GM06990 (cell line): Measurements from ENCODE around the gene SLC7A14.

ENCODE experiments used
- DNase-seq: peaks from one replicate; pipeline ENCODE4 v3.0.0-alpha.2; 2011; ENCODE audit not compliant: insufficient read length; ENCODE audit errors: extremely low read depth
- H3K27me3 ChIP-seq: replicated peaks from 2 replicates; pipeline ENCODE4 v1.6.0; 2011; ENCODE audit warnings: low read length; ENCODE audit not compliant: control insufficient read depth, insufficient read depth
- H3K36me3 ChIP-seq: 2 replicates; pipeline ENCODE4 v1.5.1; 2011; ENCODE audit warnings: low read length; ENCODE audit not compliant: control insufficient read depth, insufficient read depth
- H3K4me3 ChIP-seq: replicated peaks from 2 replicates; pipeline ENCODE4 v1.5.1; 2011; ENCODE audit warnings: low read depth, mild to moderate bottlenecking, control low read depth, low read length
- TF ChIP-seq, protein P1 (sequence below): IDR thresholded peaks from 2 replicates; pipeline ENCODE4 v1.5.1; 2011; ENCODE audit warnings: low read length, control low read depth, mild to moderate bottlenecking, inconsistent platforms; ENCODE audit not compliant: insufficient read depth, poor library complexity, severe bottlenecking

SLC7A14 gene

DNA sequence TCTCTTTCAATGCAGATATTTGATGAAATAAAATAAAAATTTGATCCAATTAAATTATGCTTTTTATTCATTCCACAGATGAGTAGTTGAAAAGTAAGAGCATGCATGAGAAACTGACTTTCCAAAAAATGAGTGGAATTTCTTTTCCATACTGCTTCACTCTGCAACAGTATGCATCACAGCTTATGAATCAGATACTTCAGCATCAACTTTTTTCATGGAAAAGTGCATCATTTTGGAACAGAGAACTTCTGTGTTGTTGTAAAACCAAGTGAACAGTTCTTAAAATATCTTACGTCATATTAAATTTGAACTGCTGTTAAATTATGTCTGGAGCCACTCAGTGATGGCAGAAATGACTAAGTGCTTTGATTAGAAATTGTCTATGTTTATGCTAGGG lies 16.7 kb upstream of the SLC7A14 start:
- no peak for DNase-seq
- Histone ChIP-seq H3K36me3 (no peaks in the 10 kb centered on the region), H3K4me3 (no peak overlapping the region), H3K27me3 (no peaks in the 10 kb centered on the region)
- TF ChIP-seq, protein P1, sequence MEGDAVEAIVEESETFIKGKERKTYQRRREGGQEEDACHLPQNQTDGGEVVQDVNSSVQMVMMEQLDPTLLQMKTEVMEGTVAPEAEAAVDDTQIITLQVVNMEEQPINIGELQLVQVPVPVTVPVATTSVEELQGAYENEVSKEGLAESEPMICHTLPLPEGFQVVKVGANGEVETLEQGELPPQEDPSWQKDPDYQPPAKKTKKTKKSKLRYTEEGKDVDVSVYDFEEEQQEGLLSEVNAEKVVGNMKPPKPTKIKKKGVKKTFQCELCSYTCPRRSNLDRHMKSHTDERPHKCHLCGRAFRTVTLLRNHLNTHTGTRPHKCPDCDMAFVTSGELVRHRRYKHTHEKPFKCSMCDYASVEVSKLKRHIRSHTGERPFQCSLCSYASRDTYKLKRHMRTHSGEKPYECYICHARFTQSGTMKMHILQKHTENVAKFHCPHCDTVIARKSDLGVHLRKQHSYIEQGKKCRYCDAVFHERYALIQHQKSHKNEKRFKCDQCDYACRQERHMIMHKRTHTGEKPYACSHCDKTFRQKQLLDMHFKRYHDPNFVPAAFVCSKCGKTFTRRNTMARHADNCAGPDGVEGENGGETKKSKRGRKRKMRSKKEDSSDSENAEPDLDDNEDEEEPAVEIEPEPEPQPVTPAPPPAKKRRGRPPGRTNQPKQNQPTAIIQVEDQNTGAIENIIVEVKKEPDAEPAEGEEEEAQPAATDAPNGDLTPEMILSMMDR: no peak

DNA sequence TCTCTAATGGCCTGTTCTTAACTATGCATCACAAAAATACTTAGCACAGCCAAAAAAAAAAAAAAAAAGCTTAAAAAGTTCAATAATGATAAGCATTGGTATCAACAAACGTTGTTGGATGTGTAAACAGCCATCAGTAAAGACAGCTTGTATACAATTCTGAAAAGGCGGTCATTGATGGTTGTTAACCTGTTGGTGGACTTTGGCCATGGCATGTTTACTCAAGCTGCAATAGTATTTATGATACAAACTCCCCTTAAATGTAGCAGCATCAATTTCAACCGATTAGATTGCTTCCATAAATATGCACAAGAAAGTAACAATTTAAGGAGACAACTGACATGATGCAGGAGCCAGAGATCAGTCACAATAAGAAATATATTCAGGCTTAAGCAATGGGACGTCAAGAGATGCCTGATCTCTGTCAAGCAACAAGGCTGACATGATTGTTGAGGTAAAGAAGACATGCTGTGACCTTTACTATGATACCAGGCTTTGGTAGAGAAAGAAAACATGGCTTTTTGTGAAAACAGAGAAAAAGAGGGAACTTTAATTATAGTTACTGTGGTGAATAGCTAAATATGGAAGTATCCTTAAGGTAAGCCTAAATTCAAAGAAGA lies 14.2 kb upstream of the SLC7A14 start:
- no peak for DNase-seq
- TF ChIP-seq, protein P1: no peak
- Histone ChIP-seq H3K4me3 (no peak overlapping the region), H3K36me3 (no peaks in the 10 kb centered on the region), H3K27me3 (no peaks in the 10 kb centered on the region)

GRCh38 chr3:170599091-170599490 lies 13.2 kb upstream of the SLC7A14 start:
- no peaks in the 10 kb centered on the region for H3K36me3 ChIP-seq
- TF ChIP-seq, protein P1: no peak
- no peak overlapping the region for H3K4me3 ChIP-seq
- no peaks in the 10 kb centered on the region for H3K27me3 ChIP-seq
- no peak for DNase-seq

DNA sequence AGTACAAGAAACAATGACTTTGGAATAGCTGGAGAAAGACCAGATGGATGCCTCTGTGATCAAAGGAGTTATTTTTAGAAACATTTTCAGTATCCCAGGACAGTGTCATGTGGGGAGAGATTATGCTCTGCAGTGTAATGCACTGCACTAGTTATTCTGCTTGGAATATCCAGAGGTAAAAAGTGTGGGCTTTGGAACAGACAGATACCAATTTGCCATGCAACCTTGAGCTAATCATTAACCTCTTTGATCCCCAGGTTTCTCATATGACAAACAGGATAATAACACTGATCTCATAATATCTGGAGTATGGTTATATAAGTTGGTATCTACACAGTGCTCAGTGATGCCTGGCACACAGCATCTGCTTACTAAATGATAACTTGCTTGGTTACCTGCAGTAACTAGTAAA lies 12.2 kb upstream of the SLC7A14 start:
- Histone ChIP-seq H3K27me3 (no peaks in the 10 kb centered on the region), H3K36me3 (no peaks in the 10 kb centered on the region), H3K4me3 (no peak overlapping the region)
- DNase-seq: no peak
- TF ChIP-seq, protein P1: no peak

DNA sequence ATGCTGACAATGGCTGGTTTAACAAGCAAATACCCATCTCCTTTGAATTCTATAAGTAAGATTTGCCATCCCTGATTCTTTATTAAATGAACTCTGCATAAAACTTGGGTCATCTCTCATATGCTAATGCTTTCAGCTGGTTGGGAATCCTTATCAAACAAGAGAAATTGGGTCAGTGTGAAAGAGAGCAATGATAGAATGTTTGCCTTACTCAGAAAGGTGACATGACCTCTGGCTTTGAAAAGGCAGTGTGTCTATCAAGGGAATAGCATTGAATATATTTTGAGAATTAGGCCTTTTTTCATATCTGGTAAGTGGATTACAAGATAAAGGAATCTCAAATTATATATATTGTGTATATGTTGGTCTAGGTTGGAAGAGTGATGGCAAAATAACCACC lies 8.7 kb upstream of the SLC7A14 start:
- H3K27me3 ChIP-seq: no peaks in the 10 kb centered on the region; the same call in 1 of the 2 replicates
- H3K4me3 ChIP-seq: no peak overlapping the region
- H3K36me3 ChIP-seq: no peaks in the 10 kb centered on the region
- no peak for DNase-seq
- TF ChIP-seq, protein P1: no peak

DNA sequence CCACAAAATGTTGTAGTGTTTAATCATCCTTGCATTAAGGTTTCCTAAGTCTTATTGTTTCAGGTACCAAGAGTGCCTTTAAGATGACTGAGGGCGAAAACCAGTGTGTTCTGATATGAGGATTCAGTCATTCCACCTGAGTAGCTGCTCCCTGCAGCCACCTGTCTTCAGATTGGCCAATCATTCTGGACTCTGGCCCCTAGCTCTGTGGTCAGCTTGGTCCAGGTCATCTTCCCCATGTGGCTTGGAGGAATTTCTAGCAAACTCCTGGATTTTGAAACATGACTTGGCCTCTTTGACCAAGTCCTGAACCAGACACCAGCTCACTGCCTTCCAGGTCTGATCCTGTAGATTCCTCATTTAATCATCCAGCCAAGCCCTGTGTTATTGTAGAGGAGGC lies 7.8 kb upstream of the SLC7A14 start:
- H3K36me3 ChIP-seq: no peaks in the 10 kb centered on the region
- H3K27me3 ChIP-seq: no peaks in the 10 kb centered on the region; the same call in 1 of the 2 replicates
- no peak for DNase-seq
- no peak overlapping the region for H3K4me3 ChIP-seq
- TF ChIP-seq, protein P1: no peak
